Astrocyte (in vitro differentiated cells and primary cell): ENCODE results near the gene TOM1L2. TPM values are rescaled to one million over a fixed set of nuclear protein-coding genes. Genes with fewer than 3 reads are reported as not detected.

ENCODE experiments used
- DNase-seq: peaks from one replicate; pipeline ENCODE4 v3.0.0-alpha.2; 2010; ENCODE audit warnings: low read depth
- FAIRE-seq: peaks from 2 replicates; lab custom pipeline; 2011; peaks lifted over from hg19 to GRCh38; lab: Jason Lieb, UNC
- H2AFZ ChIP-seq: 2 replicates; pipeline ENCODE4 v1.6.0; 2012; ENCODE audit warnings: low read depth, low read length, inconsistent platforms
- H3K27ac ChIP-seq: 2 replicates; pipeline ENCODE4 v1.5.1; 2011; ENCODE audit warnings: low read depth, low read length, inconsistent platforms
- H3K27me3 ChIP-seq: 2 replicates; pipeline ENCODE4 v1.6.0; 2011; ENCODE audit warnings: low read length, inconsistent platforms; ENCODE audit not compliant: insufficient read depth
- H3K36me3 ChIP-seq: 2 replicates; pipeline ENCODE4 v1.5.1; 2011; ENCODE audit warnings: low read length, inconsistent platforms; ENCODE audit not compliant: insufficient read depth
- H3K4me1 ChIP-seq: 2 replicates; pipeline ENCODE4 v1.5.1; 2011; ENCODE audit warnings: low read length, inconsistent platforms; ENCODE audit not compliant: insufficient read depth
- H3K4me2 ChIP-seq: 2 replicates; pipeline ENCODE4 v1.6.0; 2012; ENCODE audit warnings: low read length, inconsistent platforms
- H3K4me3 ChIP-seq: 2 replicates; pipeline ENCODE4 v1.5.1; 2011; ENCODE audit warnings: low read depth, mild to moderate bottlenecking, low read length, inconsistent platforms; ENCODE audit not compliant: insufficient read depth
- H3K79me2 ChIP-seq: 2 replicates; pipeline ENCODE4 v1.6.0; 2012; ENCODE audit warnings: mild to moderate bottlenecking, low read length, inconsistent platforms; ENCODE audit not compliant: insufficient read depth
- H3K9ac ChIP-seq: 2 replicates; pipeline ENCODE4 v1.6.0; 2012; ENCODE audit warnings: mild to moderate bottlenecking, low read length, inconsistent platforms
- H3K9me3 ChIP-seq: 2 replicates; pipeline ENCODE4 v1.5.1; 2012; ENCODE audit warnings: low read depth, mild to moderate bottlenecking, low read length, inconsistent platforms; ENCODE audit not compliant: insufficient read depth
- H4K20me1 ChIP-seq: 2 replicates; pipeline ENCODE4 v1.6.0; 2012; ENCODE audit warnings: low read length, inconsistent platforms; ENCODE audit not compliant: insufficient read depth
- H3K27ac Mint-ChIP-seq: one replicate; pipeline ENCODE4 v1.8.0; 2021; ENCODE audit warnings: mild to moderate bottlenecking, mixed read lengths; ENCODE audit not compliant: unreplicated experiment
- H3K27me3 Mint-ChIP-seq: one replicate; pipeline ENCODE4 v1.8.0; 2021; ENCODE audit warnings: low read depth, mixed read lengths; ENCODE audit not compliant: unreplicated experiment
- H3K36me3 Mint-ChIP-seq: one replicate; pipeline ENCODE4 v1.8.0; 2021; ENCODE audit warnings: low read depth, mixed read lengths; ENCODE audit not compliant: unreplicated experiment
- H3K4me1 Mint-ChIP-seq: one replicate; pipeline ENCODE4 v1.8.0; 2021; ENCODE audit warnings: low read depth, mixed read lengths; ENCODE audit not compliant: unreplicated experiment
- H3K4me3 Mint-ChIP-seq: one replicate; pipeline ENCODE4 v1.8.0; 2021; ENCODE audit warnings: mild to moderate bottlenecking, moderate library complexity, mixed read lengths; ENCODE audit not compliant: unreplicated experiment
- H3K9me3 Mint-ChIP-seq: one replicate; pipeline ENCODE4 v1.8.0; 2021; ENCODE audit warnings: mild to moderate bottlenecking, mixed read lengths; ENCODE audit not compliant: unreplicated experiment
- CTCF ChIP-seq: IDR thresholded peaks from 2 replicates; pipeline ENCODE4 v1.5.1; 2011; ENCODE audit warnings: low read depth, mild to moderate bottlenecking, inconsistent platforms, low read length, moderate library complexity; ENCODE audit not compliant: insufficient read depth
- EZH2 ChIP-seq: IDR thresholded peaks from 2 replicates; pipeline ENCODE4 v1.6.1; 2012; ENCODE audit warnings: mild to moderate bottlenecking, low read length, inconsistent platforms; ENCODE audit not compliant: insufficient read depth
- total RNA-seq: library from RNA; stranded (reverse); gene quantifications from 2 replicates; pipeline ENCODE4 v1.2.1, GENCODE V29; 2021

Gene TOM1L2
- total RNA-seq, 1 donor from 2014 or later = 54.4 TPM

GRCh38 chr17:17827826-17828621, 144.2 kb downstream of the TOM1L2 start:
- H3K4me3 Mint-ChIP-seq = no peak overlapping the region
- H3K27ac ChIP-seq = no peak overlapping the region
- peaks cover 79% of the 10 kb centered on the region for H4K20me1 ChIP-seq
- H3K4me1 Mint-ChIP-seq = peaks cover 21% of the 10 kb centered on the region
- no peaks in the 10 kb centered on the region for H3K27me3 Mint-ChIP-seq
- no peak overlapping the region for H3K9ac ChIP-seq
- no peaks in the 10 kb centered on the region for H3K36me3 ChIP-seq
- H3K4me2 ChIP-seq = no peak overlapping the region
- H3K4me1 ChIP-seq = peaks cover 25% of the 10 kb centered on the region
- no peak overlapping the region for H2AFZ ChIP-seq
- H3K27me3 ChIP-seq = no peaks in the 10 kb centered on the region
- H3K27ac Mint-ChIP-seq = peak overlapping the region; percentile 71
- peaks cover 10% of the 10 kb centered on the region for H3K36me3 Mint-ChIP-seq
- DNase-seq (no peak), FAIRE-seq (no peak)
- H3K4me3 ChIP-seq = no peak overlapping the region
- no peak for TF ChIP-seq EZH2
- no peak for TF ChIP-seq CTCF
- H3K9me3 Mint-ChIP-seq = no peaks in the 10 kb centered on the region
- no peaks in the 10 kb centered on the region for H3K9me3 ChIP-seq
- H3K79me2 ChIP-seq = peaks cover 87% of the 10 kb centered on the region

DNA sequence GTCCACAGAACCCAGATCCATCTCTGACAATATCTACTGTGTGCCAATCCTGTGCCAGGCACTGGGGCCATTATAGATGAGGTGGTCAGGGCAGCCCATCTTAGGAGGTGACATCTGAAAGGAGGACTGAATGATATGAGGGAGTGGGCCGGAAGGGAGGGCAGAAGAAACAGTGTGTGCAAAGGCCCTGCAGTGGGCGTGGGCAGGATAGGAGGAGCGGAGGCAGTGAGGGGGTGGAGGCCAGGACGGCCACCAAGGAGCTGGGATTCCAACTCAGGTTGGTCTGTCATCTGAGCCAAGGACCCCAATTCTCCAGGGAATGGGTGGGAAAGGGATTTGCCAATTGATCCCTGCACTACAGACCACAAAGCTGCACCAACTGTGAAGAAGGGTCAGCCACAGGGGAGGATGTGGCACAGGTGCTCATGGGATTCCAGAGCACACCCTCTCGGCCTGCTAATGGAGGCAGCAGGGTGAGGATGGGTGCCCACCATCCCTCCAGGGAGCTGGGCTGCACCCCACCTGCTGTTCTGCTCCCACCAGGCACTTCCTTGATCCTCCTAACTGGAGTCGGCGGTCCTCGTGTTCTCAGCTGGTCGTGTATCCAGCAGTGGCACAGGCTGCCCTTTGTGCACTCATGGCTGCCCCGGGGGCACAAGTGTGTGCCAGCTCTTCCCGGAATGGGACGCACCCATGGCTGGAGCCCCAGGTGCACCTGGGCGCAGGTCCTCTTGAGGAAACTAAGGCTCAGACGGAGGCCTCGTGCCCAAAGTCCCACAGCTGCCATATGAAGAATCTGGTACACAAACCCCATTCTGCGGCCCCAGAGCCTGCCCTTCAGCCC, 145.0 kb downstream of the TOM1L2 start:
- peaks cover 8% of the 10 kb centered on the region for H3K36me3 Mint-ChIP-seq
- H3K9me3 Mint-ChIP-seq = no peaks in the 10 kb centered on the region
- Histone ChIP-seq H3K9me3 (no peaks in the 10 kb centered on the region), H3K4me2 (no peak overlapping the region), H4K20me1 (peaks cover 84% of the 10 kb centered on the region), H3K36me3 (no peaks in the 10 kb centered on the region), H3K9ac (no peak overlapping the region), H2AFZ (no peak overlapping the region), H3K4me1 (peaks cover 34% of the 10 kb centered on the region), H3K27me3 (no peaks in the 10 kb centered on the region), H3K27ac (no peak overlapping the region), H3K79me2 (peaks cover 87% of the 10 kb centered on the region), H3K4me3 (no peak overlapping the region)
- no peak overlapping the region for H3K27ac Mint-ChIP-seq
- TF ChIP-seq CTCF (no peak), EZH2 (no peak)
- DNase-seq (no peak), FAIRE-seq (no peak)
- H3K4me3 Mint-ChIP-seq = no peak overlapping the region
- no peaks in the 10 kb centered on the region for H3K27me3 Mint-ChIP-seq
- H3K4me1 Mint-ChIP-seq = peaks cover 22% of the 10 kb centered on the region
